HG02678 (cell line): ENCODE results near the gene ABTB1.
"Not testable (repeated sequence)": the region's sequence is repeated elsewhere in the genome, so short reads cannot be mapped to it uniquely, and the experiment has no call there.

Experiments used
- ATAC-seq: cut with Tn5 transposase; IDR thresholded peaks from one replicate; pipeline ENCODE4 v1.9.1; 2021; ENCODE audit warnings: mild to moderate bottlenecking, moderate library complexity; ENCODE audit not compliant: unreplicated experiment

The ABTB1 gene

GRCh38 chr3:127700406-127700805 is 27.7 kb downstream of the ABTB1 start:
- no peak for ATAC-seq

- no peak for ATAC-seq
Measured at GRCh38 chr3:127701280-127701911, 28.6 kb downstream of the ABTB1 start.

- no peak for ATAC-seq
Measured at GRCh38 chr3:127702151-127702578, 29.4 kb downstream of the ABTB1 start.

GRCh38 chr3:127704840-127705239 is 32.1 kb downstream of the ABTB1 start:
- not testable (repeated sequence) for ATAC-seq

GRCh38 chr3:127706312-127706711 is 33.6 kb downstream of the ABTB1 start:
- ATAC-seq, result no peak

GRCh38 chr3:127706785-127707351 is 34.1 kb downstream of the ABTB1 start:
- no peak for ATAC-seq

- no peak for ATAC-seq
Measured at GRCh38 chr3:127707851-127708411, 35.2 kb downstream of the ABTB1 start.

- ATAC-seq, result no peak
Measured at GRCh38 chr3:127708837-127709236, 36.1 kb downstream of the ABTB1 start.

GRCh38 chr3:127709320-127710060 is 36.7 kb downstream of the ABTB1 start:
- ATAC-seq, result no peak

- ATAC-seq, result no peak
Measured at GRCh38 chr3:127710155-127710941, 37.6 kb downstream of the ABTB1 start.

- no peak for ATAC-seq
Measured at GRCh38 chr3:127711021-127711695, 38.4 kb downstream of the ABTB1 start.

- no peak for ATAC-seq
Measured at GRCh38 chr3:127711896-127712295, 39.1 kb downstream of the ABTB1 start.

GRCh38 chr3:127712461-127712860 is 39.7 kb downstream of the ABTB1 start:
- no peak for ATAC-seq

- no peak for ATAC-seq
Measured at GRCh38 chr3:127712881-127713771, 40.4 kb downstream of the ABTB1 start.

GRCh38 chr3:127714125-127714571 is 41.4 kb downstream of the ABTB1 start:
- ATAC-seq, result no peak

- no peak for ATAC-seq
Measured at GRCh38 chr3:127714866-127715265, 42.1 kb downstream of the ABTB1 start.

- ATAC-seq, result no peak
Measured at GRCh38 chr3:127715532-127715931, 42.8 kb downstream of the ABTB1 start.

- ATAC-seq, result no peak
Measured at GRCh38 chr3:127716384-127716783, 43.6 kb downstream of the ABTB1 start.
